ENCODE measurements around the gene KRTAP2-1. TPM values are rescaled to one million over a fixed set of nuclear protein-coding genes. Genes with fewer than 3 reads are reported as not detected.
A peak's percentile ranks its signal among the peaks of the same experiment; 100 is the strongest.

The KRTAP2-1 gene
- total and polyA plus RNA-seq, 2 experiments from 2014 or later: not detected

GRCh38 chr17:41016578-41017215 lies 30.4 kb downstream of the KRTAP2-1 start:
- Histone ChIP-seq H2AFZ (peak overlapping the region; percentile 59; the same call in 1 of the 2 replicates), H3F3A (replicated peaks; ENCODE audit: low read depth) (no peaks in the 10 kb centered on the region), H3K79me2 (replicated peaks; ENCODE audit: insufficient read depth) (no peaks in the 10 kb centered on the region), H3K4me1 (ENCODE audit: insufficient read depth) (no peaks in the 10 kb centered on the region), H3K4me3 (no peak overlapping the region), H3K27me3 (ENCODE audit: insufficient read depth) (no peaks in the 10 kb centered on the region), H3K4me2 (no peak overlapping the region), H4K20me1 (replicated peaks; ENCODE audit: insufficient read depth) (no peaks in the 10 kb centered on the region), H3K27ac (ENCODE audit: low read depth) (no peak overlapping the region), H3K9me2 (ENCODE audit: insufficient read depth) (no peaks in the 10 kb centered on the region), H3K36me3 (ENCODE audit: insufficient read depth) (no peaks in the 10 kb centered on the region)
- DNase-seq (ENCODE audit: low spot score) (no peak), ATAC-seq (no peak)
- Mint-ChIP-seq H3K9me3 (no peaks in the 10 kb centered on the region), H3K4me1 (no peaks in the 10 kb centered on the region), H3K36me3 (ENCODE audit: low read depth) (no peaks in the 10 kb centered on the region), H3K4me3 (no peak overlapping the region), H3K27me3 (ENCODE audit: insufficient read depth, low read depth, poor library complexity) (no peaks in the 10 kb centered on the region), H3K27ac (no peak overlapping the region)
- TF ChIP-seq ZNF462 (CRISPR knock-in tag; IDR thresholded peaks at IDR 0.05) (no peak), ZNF114 (CRISPR knock-in tag; IDR thresholded peaks at IDR 0.05) (no peak), STAT1 (IDR thresholded peaks at IDR 0.05; ENCODE audit: unreplicated experiment) (no peak), EZH2phosphoT487 (IDR thresholded peaks at IDR 0.05; ENCODE audit: unreplicated experiment) (no peak), ETS1 (IDR thresholded peaks at IDR 0.05) (no peak), ZNF331 (CRISPR knock-in tag; IDR thresholded peaks at IDR 0.05; ENCODE audit: low read depth) (no peak), NANOG (IDR thresholded peaks at IDR 0.05; ENCODE audit: borderline replicate concordance) (no peak), CTCF (conservative IDR thresholded peaks at IDR 0.05; ENCODE audit: low read depth in 2 of 2) (no peak), REST (IDR thresholded peaks at IDR 0.05; ENCODE audit: unreplicated experiment) (no peak), CREB1 (CRISPR knock-in tag; IDR thresholded peaks at IDR 0.05; ENCODE audit: low read depth) (no peak), JUNB (IDR thresholded peaks at IDR 0.05; ENCODE audit: unreplicated experiment) (no peak), EZH2 (IDR thresholded peaks at IDR 0.05; ENCODE audit: low read depth, unreplicated experiment) (no peak), POLR2AphosphoS5 (IDR thresholded peaks at IDR 0.05; ENCODE audit: low read depth) (no peak)

Measured in GM23338 (cell line).